LNCaP clone FGC (cell line): ENCODE results near the gene C16orf54.
A peak's percentile ranks its signal among the peaks of the same experiment; 100 is the strongest.
"Not testable (repeated sequence)": the region's sequence is repeated elsewhere in the genome, so short reads cannot be mapped to it uniquely, and the experiment has no call there.

Experiments used
- DNase-seq: peaks from one replicate; pipeline ENCODE4 v3.0.0-alpha.2; 2011; ENCODE audit warnings: low read depth
- H3K4me3 ChIP-seq: 2 replicates; pipeline ENCODE4 v1.5.1; 2011; ENCODE audit warnings: mild to moderate bottlenecking, low read depth, low read length, control low read depth
- CTCF ChIP-seq: IDR thresholded peaks from 2 replicates; pipeline ENCODE4 v1.5.1; 2012; ENCODE audit warnings: mild to moderate bottlenecking; ENCODE audit not compliant: control insufficient read depth, insufficient read depth; ENCODE audit errors: extremely low read depth

Gene C16orf54

GRCh38 chr16:29789775-29790182, 44.0 kb upstream of the C16orf54 start:
- TF ChIP-seq CTCF: no peak
- peak overlapping the region; percentile 96 for H3K4me3 ChIP-seq
- no peak for DNase-seq

- not testable (repeated sequence) for DNase-seq, H3K4me3 ChIP-seq
These were observed 41.4 kb upstream of the C16orf54 start for GRCh38 chr16:29787155-29787554.

GRCh38 chr16:29784901-29785500, 39.2 kb upstream of the C16orf54 start:
- no peak for DNase-seq
- no peak for TF ChIP-seq CTCF
- H3K4me3 ChIP-seq: no peak overlapping the region

GRCh38 chr16:29784157-29784556, 38.4 kb upstream of the C16orf54 start:
- no peak overlapping the region for H3K4me3 ChIP-seq
- no peak for DNase-seq
- TF ChIP-seq CTCF: no peak

GRCh38 chr16:29783094-29783953, 37.5 kb upstream of the C16orf54 start:
- DNase-seq, H3K4me3 ChIP-seq: not testable (repeated sequence)

GRCh38 chr16:29779474-29779873, 33.7 kb upstream of the C16orf54 start:
- no peak for DNase-seq
- H3K4me3 ChIP-seq: no peak overlapping the region
- no peak for TF ChIP-seq CTCF

- H3K4me3 ChIP-seq: no peak within 1 kb of the TSS
- TF ChIP-seq CTCF: no peak
- no peak for DNase-seq
These were observed 32.0 kb upstream of the C16orf54 start, which contains the start of gene ZG16 for GRCh38 chr16:29777576-29778350. TSS of gene ZG16 (plus strand) at chr16:29778256. CDS start at chr16:29779267, 1,011 bp downstream.
